Natural killer cell (primary cell): Measurements from ENCODE around the gene ARHGDIG. TPM values are rescaled to one million over a fixed set of nuclear protein-coding genes. Genes with fewer than 3 reads are reported as not detected.
A peak's percentile ranks its signal among the peaks of the same experiment; 100 is the strongest.
"Not testable (repeated sequence)": the region's sequence is repeated elsewhere in the genome, so short reads cannot be mapped to it uniquely, and the experiment has no call there.

Experiments
- ATAC-seq, 3 donors: fragments of 150-1000 bp in 2 of 3; fragments of 200-7000 bp in 1 of 3; cut with Tn5 transposase; 1 replicate in 1 of 3; 2 replicates in 2 of 3; pipeline ENCODE4 v1.10.0; 2021; ENCODE audit warnings: mild to moderate bottlenecking in 2 of 3, moderate library complexity in 2 of 3
- DNase-seq, 2 donors: peaks; one replicate each; pipeline versions ENCODE4 v3.0.0 to v3.0.0-alpha.2; 2013 to 2021; ENCODE audit warnings: mixed read lengths in 1 of 2
- H3K27ac ChIP-seq: one replicate; pipeline ENCODE4 v1.5.1; 2013; ENCODE audit warnings: mild to moderate bottlenecking, low read length
- H3K27me3 ChIP-seq: one replicate; pipeline ENCODE4 v1.6.1; 2013; ENCODE audit warnings: low read length; ENCODE audit not compliant: control insufficient read depth, insufficient read depth
- H3K36me3 ChIP-seq: one replicate; pipeline ENCODE4 v1.6.1; 2013; ENCODE audit warnings: low read length; ENCODE audit not compliant: control insufficient read depth, insufficient read depth
- H3K4me1 ChIP-seq: one replicate; pipeline ENCODE4 v1.6.1; 2013; ENCODE audit warnings: low read length; ENCODE audit not compliant: control insufficient read depth, insufficient read depth
- H3K4me3 ChIP-seq: one replicate; pipeline ENCODE4 v1.5.1; 2013; ENCODE audit warnings: low read length
- H3K9me3 ChIP-seq: one replicate; pipeline ENCODE4 v1.6.1; 2013; ENCODE audit warnings: low read length; ENCODE audit not compliant: control insufficient read depth, insufficient read depth
- H3K27ac Mint-ChIP-seq, 2 donors: one replicate each; pipeline ENCODE4 v1.8.0; 2022; ENCODE audit warnings: mild to moderate bottlenecking in 2 of 2, mixed read lengths in 2 of 2, moderate library complexity in 1 of 2
- H3K27me3 Mint-ChIP-seq, 2 donors: one replicate each; pipeline ENCODE4 v1.8.0; 2022; ENCODE audit warnings: low read depth in 2 of 2, mixed read lengths in 2 of 2
- H3K36me3 Mint-ChIP-seq: one replicate; pipeline ENCODE4 v1.8.0; 2022; ENCODE audit warnings: mixed read lengths
- H3K4me1 Mint-ChIP-seq, 2 donors: one replicate each; pipeline ENCODE4 v1.8.0; 2022; ENCODE audit warnings: mixed read lengths in 2 of 2
- H3K4me3 Mint-ChIP-seq: one replicate; pipeline ENCODE4 v1.8.0; 2022; ENCODE audit warnings: mild to moderate bottlenecking, moderate library complexity, mixed read lengths
- H3K9me3 Mint-ChIP-seq, 2 donors: one replicate each; pipeline ENCODE4 v1.8.0; 2022; ENCODE audit warnings: mixed read lengths in 2 of 2
- CTCF ChIP-seq: fragments of 200-600 bp; IDR thresholded peaks from one replicate; pipeline ENCODE4 v1.8.0; 2022; ENCODE audit warnings: antibody characterized with exemption
- WGBS: methylation state at CpG from one replicate; pipeline ENCODE4 v1.1.7; 2013; ENCODE audit warnings: missing lambda C conversion rate; ENCODE audit not compliant: insufficient coverage; 5-methylcytosine and 5-hydroxymethylcytosine counted together
- intact Hi-C: fragments of 100-400 bp; cut with micrococcal nuclease; formaldehyde crosslinking; loops from one replicate; pipeline ENCODE4 v1.14.2; 2022
- total RNA-seq, 4 donors: library from RNA; stranded (reverse); fragments of 120-200 nt in 1 of 4; gene quantifications; one replicate each; pipeline versions ENCODE4 v1.2.3 to v1.2.4, GENCODE V29; 2013 to 2022

ARHGDIG gene
- total RNA-seq, 3 donors from 2014 or later (not counting 1 experiment from before 2014, with no cell fraction given), result 0.49 to 1.4 TPM; not detected in 1

- Histone ChIP-seq H3K9me3 (no peaks in the 10 kb centered on the region), H3K27ac (no peak overlapping the region), H3K4me3 (no peak overlapping the region), H3K4me1 (peaks cover 41% of the 10 kb centered on the region), H3K36me3 (peaks cover 10% of the 10 kb centered on the region), H3K27me3 (no peaks in the 10 kb centered on the region)
- H3K9me3 Mint-ChIP-seq, result no peaks in the 10 kb centered on the region
- H3K27me3 Mint-ChIP-seq, result no peaks in the 10 kb centered on the region
- H3K36me3 Mint-ChIP-seq, result peaks cover 7% of the 10 kb centered on the region
- peaks cover 18 to 40% of the 10 kb centered on the region in 2 donors for H3K4me1 Mint-ChIP-seq
- ATAC-seq (no peak), DNase-seq (no peak)
- no peak overlapping the region for H3K4me3 Mint-ChIP-seq
- no peak for TF ChIP-seq CTCF
- intact Hi-C loops, result no loop called here
- H3K27ac Mint-ChIP-seq, result no peak overlapping the region
- WGBS, result 98% methylated on average over 3 of the region's 6 CpGs
Observed at GRCh38 chr16:255183-255582, 25.2 kb upstream of the ARHGDIG start.

- DNase-seq, H3K9me3 Mint-ChIP-seq, intact Hi-C loops, ATAC-seq, H3K27me3 Mint-ChIP-seq, H3K36me3 Mint-ChIP-seq, H3K4me3 ChIP-seq, H3K27ac Mint-ChIP-seq, H3K4me3 Mint-ChIP-seq, H3K9me3 ChIP-seq, H3K27ac ChIP-seq, H3K27me3 ChIP-seq: not testable (repeated sequence)
- 96% methylated on average over 7 of the region's 13 CpGs for WGBS
- H3K4me1 Mint-ChIP-seq, result peaks cover 9 to 26% of the 10 kb centered on the region in 2 donors
- Histone ChIP-seq H3K4me1 (peaks cover 28% of the 10 kb centered on the region), H3K36me3 (peaks cover 25% of the 10 kb centered on the region)
Observed at GRCh38 chr16:258091-258490, 22.3 kb upstream of the ARHGDIG start.

- TF ChIP-seq CTCF, result no peak
- DNase-seq (no peak), ATAC-seq (peak; percentile 34 to 77 (median 70))
- Mint-ChIP-seq H3K9me3 (no peaks in the 10 kb centered on the region), H3K27ac (peak overlapping the region; percentile 23 to 68), H3K4me3 (peak overlapping the region; percentile 64), H3K36me3 (no peaks in the 10 kb centered on the region), H3K4me1 (peaks cover 8 to 18% of the 10 kb centered on the region in 2 donors), H3K27me3 (no peaks in the 10 kb centered on the region)
- WGBS, result 66% methylated on average over 9 of the region's 10 CpGs
- Histone ChIP-seq H3K4me1 (peaks cover 16% of the 10 kb centered on the region), H3K27ac (no peak overlapping the region), H3K4me3 (no peak overlapping the region), H3K9me3 (no peaks in the 10 kb centered on the region), H3K36me3 (peaks cover 27% of the 10 kb centered on the region), H3K27me3 (no peaks in the 10 kb centered on the region)
- intact Hi-C loops, result no loop called here
Observed at GRCh38 chr16:259226-259625, 21.2 kb upstream of the ARHGDIG start.

GRCh38 chr16:259814-260253 is 20.6 kb upstream of the ARHGDIG start:
- intact Hi-C loops, result no loop called here
- WGBS, result 93% methylated on average over 13 of the region's 13 CpGs
- H3K36me3 Mint-ChIP-seq, result no peaks in the 10 kb centered on the region
- no peak for TF ChIP-seq CTCF
- Histone ChIP-seq H3K27ac (no peak overlapping the region), H3K4me1 (peaks cover 15% of the 10 kb centered on the region), H3K27me3 (no peaks in the 10 kb centered on the region), H3K9me3 (no peaks in the 10 kb centered on the region), H3K4me3 (no peak overlapping the region), H3K36me3 (peaks cover 28% of the 10 kb centered on the region)
- H3K4me3 Mint-ChIP-seq, result no peak overlapping the region
- H3K9me3 Mint-ChIP-seq, result no peaks in the 10 kb centered on the region
- no peaks in the 10 kb centered on the region for H3K27me3 Mint-ChIP-seq
- peaks cover 8 to 16% of the 10 kb centered on the region in 2 donors for H3K4me1 Mint-ChIP-seq
- no peak overlapping the region for H3K27ac Mint-ChIP-seq
- ATAC-seq (no peak), DNase-seq (no peak)
